HepG2 (cell line): Measurements from ENCODE around the gene ME3. TPM values are rescaled to one million over a fixed set of nuclear protein-coding genes. Genes with fewer than 3 reads are reported as not detected.

ENCODE experiments used
- ATAC-seq: fragments of 200-7000 bp; cut with Tn5 transposase; 3 replicates; pipeline ENCODE4 v1.9.1; 2020; ENCODE audit warnings: mild to moderate bottlenecking, moderate library complexity
- BruUV-seq: library from RNA; stranded (reverse); fragments of 400-500 nt; replicated peaks from 2 replicates; lab custom pipeline; 2021; lab: Mats Ljungman, UMichigan
- CTCF ChIA-PET: fragments of 300-600 bp; formaldehyde crosslinking; extraction: SDS; loops from one replicate; lab custom pipeline; 2021; ENCODE audit warnings: low total read pairs, inconsistent platforms, low intra/inter-chr PET ratio; lab: Yijun Ruan, JAX
- POLR2A ChIA-PET: fragments of 350-600 bp; sonication (Branson Sonifier 250); formaldehyde crosslinking; loops from one replicate; lab custom pipeline; 2020; ENCODE audit warnings: antibody characterized with exemption, inconsistent platforms; lab: Yijun Ruan, JAX
- DNase-seq: peaks from one replicate; pipeline ENCODE4 v3.0.0-alpha.2; 2015; ENCODE audit warnings: low spot score
- FAIRE-seq: peaks from 3 replicates; lab custom pipeline; 2011; peaks lifted over from hg19 to GRCh38; lab: Jason Lieb, UNC
- H2AFZ ChIP-seq: one replicate; pipeline ENCODE4 v1.6.1; 2011; ENCODE audit warnings: low read length, inconsistent platforms
- H3K27ac ChIP-seq: fragments of 300-600 bp; 3 replicates; pipeline ENCODE4 v1.8.0; 2011; ENCODE audit warnings: mixed run types, mild to moderate bottlenecking, mixed read lengths, low read length, inconsistent platforms; ENCODE audit not compliant: insufficient read depth; ENCODE audit errors: extremely low read length
- H3K27me3 ChIP-seq, 2 experiments: fragments of 200-600 bp in 1 of 2; 2 replicates in 1 of 2; 3 replicates in 1 of 2; pipeline versions ENCODE4 v1.6.0 to v1.8.0; 2011; ENCODE audit warnings: low read length in 2 of 2, mild to moderate bottlenecking in 2 of 2, moderate library complexity in 2 of 2, inconsistent platforms in 1 of 2; ENCODE audit not compliant: insufficient read depth in 2 of 2, control insufficient read depth in 1 of 2
- H3K36me3 ChIP-seq, 2 experiments: fragments of 200-600 bp in 1 of 2; replicated peaks in 1 of 2; 2 replicates in 1 of 2; 3 replicates in 1 of 2; pipeline versions ENCODE4 v1.5.1 to v1.8.0; 2011; ENCODE audit warnings: low read length in 2 of 2, inconsistent platforms in 1 of 2; ENCODE audit not compliant: insufficient read depth in 2 of 2, control insufficient read depth in 1 of 2
- H3K4me1 ChIP-seq: 2 replicates; pipeline ENCODE4 v1.5.1; 2012; ENCODE audit warnings: low read length, inconsistent platforms; ENCODE audit not compliant: insufficient read depth
- H3K4me2 ChIP-seq: 2 replicates; pipeline ENCODE4 v1.6.0; 2011; ENCODE audit warnings: low read depth, low read length, inconsistent platforms
- H3K4me3 ChIP-seq, 3 experiments: fragments of 200-600 bp in 1 of 3; sonication (generic), shearing (Covaris generic) in 1 of 3; replicated peaks in 1 of 3; 2 replicates each; pipeline ENCODE4 v1.5.1; 2011 to 2016; ENCODE audit warnings: low read length in 3 of 3, inconsistent platforms in 2 of 3, low read depth in 2 of 3, mild to moderate bottlenecking in 2 of 3, control low read depth in 1 of 3, mixed read lengths in 1 of 3; ENCODE audit not compliant: insufficient read depth in 1 of 3
- H3K79me2 ChIP-seq: one replicate; pipeline ENCODE4 v1.6.1; 2011; ENCODE audit warnings: low read length, inconsistent platforms; ENCODE audit not compliant: insufficient read depth
- H3K9ac ChIP-seq: 2 replicates; pipeline ENCODE4 v1.6.0; 2011; ENCODE audit warnings: mild to moderate bottlenecking, low read depth, low read length, inconsistent platforms; ENCODE audit not compliant: insufficient read depth
- H3K9me3 ChIP-seq: 2 replicates; pipeline ENCODE4 v1.5.1; 2012; ENCODE audit warnings: mild to moderate bottlenecking, low read length
- H4K20me1 ChIP-seq: 2 replicates; pipeline ENCODE4 v1.6.0; 2011; ENCODE audit warnings: inconsistent platforms, mild to moderate bottlenecking, low read length, moderate library complexity; ENCODE audit not compliant: insufficient read depth
- ATRX ChIP-seq: sonication (generic); formaldehyde crosslinking; IDR thresholded peaks from 2 replicates; pipeline ENCODE4 v1.4.0; 2020; ENCODE audit warnings: missing genetic modification reagents, borderline replicate concordance
- MBNL3 ChIP-seq: fragments of 250-450 bp; sonication (Bioruptor Pico); conservative IDR thresholded peaks from 2 replicates; pipeline ENCODE4 v1.8.0; 2022; ENCODE audit warnings: mild to moderate bottlenecking, inconsistent platforms
- MYNN ChIP-seq: sonication (generic); formaldehyde crosslinking; IDR thresholded peaks from 2 replicates; pipeline ENCODE4 v1.4.0; 2020; ENCODE audit warnings: mild to moderate bottlenecking, low read depth, missing genetic modification reagents
- SIN3B ChIP-seq: fragments of 150-350 bp; IDR thresholded peaks from 2 replicates; pipeline ENCODE4 v1.6.1; 2014; ENCODE audit warnings: low read length
- TAF1 ChIP-seq: sonication (generic); formaldehyde crosslinking; IDR thresholded peaks from 2 replicates; pipeline ENCODE4 v1.4.0; 2020; ENCODE audit warnings: missing genetic modification reagents
- TRIM24 ChIP-seq: sonication (generic); formaldehyde crosslinking; IDR thresholded peaks from 2 replicates; pipeline ENCODE4 v1.8.0; 2022; ENCODE audit warnings: mild to moderate bottlenecking, missing genetic modification reagents
- WIZ ChIP-seq: sonication (generic); formaldehyde crosslinking; IDR thresholded peaks from 2 replicates; pipeline ENCODE4 v1.5.1; 2020; ENCODE audit warnings: mild to moderate bottlenecking, missing genetic modification reagents
- ZNF143 ChIP-seq: sonication (generic); formaldehyde crosslinking; IDR thresholded peaks from 2 replicates; pipeline ENCODE4 v1.4.0; 2020; ENCODE audit warnings: missing genetic modification reagents
- ZNF460 ChIP-seq: sonication (generic); formaldehyde crosslinking; IDR thresholded peaks from 2 replicates; pipeline ENCODE4 v1.5.1; 2020; ENCODE audit warnings: missing genetic modification reagents, mild to moderate bottlenecking, borderline replicate concordance
- ZNF678 ChIP-seq: sonication (generic); formaldehyde crosslinking; IDR thresholded peaks from 2 replicates; pipeline ENCODE4 v1.4.0; 2020; ENCODE audit warnings: mild to moderate bottlenecking, missing genetic modification reagents
- WGBS: methylation state at CpG from one replicate; pipeline ENCODE4 v1.1.6; 2017; ENCODE audit warnings: low lambda C conversion rate; 5-methylcytosine and 5-hydroxymethylcytosine counted together
- in situ Hi-C: cut with HindIII; loops from 2 replicates; pipeline ENCODE4 v1.10.0; 2017; ENCODE audit warnings: low pct_unique_long_range_greater_than_20kb; ENCODE audit not compliant: extremely low pct_ligation_motif_present
- intact Hi-C: fragments of 100-400 bp; cut with micrococcal nuclease; formaldehyde crosslinking; loops from one replicate; pipeline ENCODE4 v1.10.0; 2022; ENCODE audit not compliant: unreplicated experiment
- polyA plus RNA-seq, 8 experiments: library from polyadenylated mRNA; depleted of rRNA in 3 of 8; stranded (reverse) in 7 of 8; unstranded in 1 of 8; fragments of >200 nt; fragmentation: Illumina TruSeq in 4 of 8; extraction: Trizol in 4 of 8; gene quantifications; 2 replicates each; pipeline versions ENCODE4 v1.2.1 to v1.2.3, GENCODE V29; 2011 to 2016; ENCODE audit warnings: low read depth in 4 of 8, missing spikeins in 1 of 8, mixed read lengths in 1 of 8; ENCODE audit not compliant: insufficient read depth in 1 of 8
- total RNA-seq, 5 experiments: library from RNA; depleted of rRNA; stranded (reverse); fragments of >200 nt; fragmentation: Illumina TruSeq; extraction: Trizol; gene quantifications; 2 replicates each; pipeline ENCODE4 v1.2.3, GENCODE V29; 2016; ENCODE audit warnings: low read depth in 1 of 5
- TF ChIP-seq, protein P1 (sequence below): sonication (generic); formaldehyde crosslinking; IDR thresholded peaks from 2 replicates; pipeline ENCODE4 v1.4.0; 2020; ENCODE audit warnings: mild to moderate bottlenecking, missing genetic modification reagents
- TF ChIP-seq, protein P2 (sequence below): sonication (generic); formaldehyde crosslinking; IDR thresholded peaks from 2 replicates; pipeline ENCODE4 v1.9.0; 2021; ENCODE audit warnings: missing genetic modification reagents, borderline replicate concordance

Gene ME3
- total and polyA plus RNA-seq, 2 of the 13 experiments (the other 11 are each of a cell fraction or from before 2014, with no cell fraction given), result not detected

DNA sequence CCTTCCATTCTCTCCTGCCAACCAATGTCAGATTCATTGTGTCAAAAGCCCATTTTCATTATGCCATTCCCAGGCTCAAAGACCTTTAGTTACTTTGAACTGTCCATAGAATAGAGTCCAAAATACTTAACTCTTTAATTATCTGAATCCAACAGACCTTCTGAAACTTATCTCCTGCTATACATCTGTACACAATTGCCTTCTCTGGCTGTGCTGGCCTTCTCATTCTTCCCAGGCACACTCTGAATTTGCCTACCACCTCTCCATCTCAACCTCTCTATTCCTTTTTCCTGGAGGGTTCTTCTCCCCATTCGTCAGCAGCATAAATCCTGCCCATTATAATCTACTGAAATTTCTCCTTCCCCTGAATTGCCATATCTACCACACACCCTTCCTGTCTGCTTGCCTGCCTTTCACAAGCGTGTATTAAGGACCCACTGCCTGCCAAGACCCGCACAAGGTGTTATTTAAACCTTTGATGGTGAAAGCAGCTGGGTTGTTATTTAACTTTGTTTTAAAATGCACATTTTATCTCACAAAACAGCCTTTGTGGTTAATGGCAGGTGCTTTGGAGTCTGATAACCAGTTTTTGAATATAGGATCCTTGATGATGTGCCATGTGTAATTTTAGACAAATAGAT is 171.8 kb downstream of the ME3 start:
- no peak for TF ChIP-seq MBNL3 (CRISPR knock-in tag)
- no peak for TF ChIP-seq SIN3B
- TF ChIP-seq, protein P1, sequence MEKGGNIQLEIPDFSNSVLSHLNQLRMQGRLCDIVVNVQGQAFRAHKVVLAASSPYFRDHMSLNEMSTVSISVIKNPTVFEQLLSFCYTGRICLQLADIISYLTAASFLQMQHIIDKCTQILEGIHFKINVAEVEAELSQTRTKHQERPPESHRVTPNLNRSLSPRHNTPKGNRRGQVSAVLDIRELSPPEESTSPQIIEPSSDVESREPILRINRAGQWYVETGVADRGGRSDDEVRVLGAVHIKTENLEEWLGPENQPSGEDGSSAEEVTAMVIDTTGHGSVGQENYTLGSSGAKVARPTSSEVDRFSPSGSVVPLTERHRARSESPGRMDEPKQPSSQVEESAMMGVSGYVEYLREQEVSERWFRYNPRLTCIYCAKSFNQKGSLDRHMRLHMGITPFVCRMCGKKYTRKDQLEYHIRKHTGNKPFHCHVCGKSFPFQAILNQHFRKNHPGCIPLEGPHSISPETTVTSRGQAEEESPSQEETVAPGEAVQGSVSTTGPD (CRISPR knock-in tag), result no peak
- no peak for TF ChIP-seq ZNF143
- no peak for TF ChIP-seq WIZ
- no peak for TF ChIP-seq TRIM24 (CRISPR knock-in tag)
- no peak for TF ChIP-seq ZNF678
- no peak for TF ChIP-seq ATRX (CRISPR knock-in tag)
- no peak for TF ChIP-seq TAF1 (CRISPR knock-in tag)
- TF ChIP-seq, protein P2, sequence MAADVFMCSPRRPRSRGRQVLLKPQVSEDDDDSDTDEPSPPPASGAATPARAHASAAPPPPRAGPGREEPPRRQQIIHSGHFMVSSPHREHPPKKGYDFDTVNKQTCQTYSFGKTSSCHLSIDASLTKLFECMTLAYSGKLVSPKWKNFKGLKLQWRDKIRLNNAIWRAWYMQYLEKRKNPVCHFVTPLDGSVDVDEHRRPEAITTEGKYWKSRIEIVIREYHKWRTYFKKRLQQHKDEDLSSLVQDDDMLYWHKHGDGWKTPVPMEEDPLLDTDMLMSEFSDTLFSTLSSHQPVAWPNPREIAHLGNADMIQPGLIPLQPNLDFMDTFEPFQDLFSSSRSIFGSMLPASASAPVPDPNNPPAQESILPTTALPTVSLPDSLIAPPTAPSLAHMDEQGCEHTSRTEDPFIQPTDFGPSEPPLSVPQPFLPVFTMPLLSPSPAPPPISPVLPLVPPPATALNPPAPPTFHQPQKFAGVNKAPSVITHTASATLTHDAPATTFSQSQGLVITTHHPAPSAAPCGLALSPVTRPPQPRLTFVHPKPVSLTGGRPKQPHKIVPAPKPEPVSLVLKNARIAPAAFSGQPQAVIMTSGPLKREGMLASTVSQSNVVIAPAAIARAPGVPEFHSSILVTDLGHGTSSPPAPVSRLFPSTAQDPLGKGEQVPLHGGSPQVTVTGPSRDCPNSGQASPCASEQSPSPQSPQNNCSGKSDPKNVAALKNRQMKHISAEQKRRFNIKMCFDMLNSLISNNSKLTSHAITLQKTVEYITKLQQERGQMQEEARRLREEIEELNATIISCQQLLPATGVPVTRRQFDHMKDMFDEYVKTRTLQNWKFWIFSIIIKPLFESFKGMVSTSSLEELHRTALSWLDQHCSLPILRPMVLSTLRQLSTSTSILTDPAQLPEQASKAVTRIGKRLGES, result no peak
- no peak for TF ChIP-seq ZNF460 (CRISPR knock-in tag)
- TF ChIP-seq MYNN (CRISPR knock-in tag), result no peak
- TF ChIP-seq, all 625 proteins: peak for 0
- Histone ChIP-seq H3K9ac (no peak overlapping the region), H3K4me1 (peaks cover 21% of the 10 kb centered on the region), H3K79me2 (no peaks in the 10 kb centered on the region), H3K4me2 (no peak overlapping the region; the same call in 1 of the 2 replicates), H3K9me3 (no peaks in the 10 kb centered on the region), H3K27ac (no peak overlapping the region), H3K27me3 (no peaks in the 10 kb centered on the region; a peak in 1 of 5 replicates), H2AFZ (no peak overlapping the region), H3K36me3 (no peaks in the 10 kb centered on the region), H4K20me1 (no peaks in the 10 kb centered on the region), H3K4me3 (no peak overlapping the region)
- ATAC-seq, result no peak
- intact Hi-C loops, result no loop called here
- ChIA-PET POLR2A (interaction anchor here (1.1 to 2.0 kb wide), 4 partner anchors 14 to 24 kb away, joined by 3 to 8 read pairs (median 6); no protein-coding TSS in a partner anchor), CTCF (no interaction called here)
- 25% methylated on average over 3 of the region's 3 CpGs for WGBS
- no peak for DNase-seq
- no TSS peak for BruUV-seq
- no peak for FAIRE-seq
- in situ Hi-C loops, result no loop called here
